Measurements from ENCODE around the gene MTMR10. TPM values are rescaled to one million over a fixed set of nuclear protein-coding genes. Genes with fewer than 3 reads are reported as not detected.

Gene MTMR10
- total RNA-seq, 1 experiment from 2014 or later: 23.2 TPM

- H3K27me3 Mint-ChIP-seq (ENCODE audit: low read depth): no peaks in the 10 kb centered on the region; the same call in 1 of the 2 replicates
- TF ChIP-seq CTCF (conservative IDR thresholded peaks at IDR 0.05): no peak
- no peak overlapping the region for H3K27ac Mint-ChIP-seq
- no peaks in the 10 kb centered on the region for H3K9me3 ChIP-seq (ENCODE audit: control insufficient read depth, low read depth, low read length)
- H2BK15ac ChIP-seq (ENCODE audit: low read depth, low read length): no peak overlapping the region
- no peak overlapping the region for H3K9ac ChIP-seq (ENCODE audit: extremely low read depth, insufficient read length, low read length)
- H4K8ac ChIP-seq (replicated peaks; ENCODE audit: insufficient read length, low read depth, low read length): no peak overlapping the region
- H3T11ph ChIP-seq (ENCODE audit: low read length): no peak overlapping the region
- WGBS (ENCODE audit: extremely low coverage, insufficient read length, low lambda C conversion rate): no CpG with 5 or more reads among the region's 8 CpGs
- H3K4ac ChIP-seq (ENCODE audit: low read depth, low read length): no peak overlapping the region
- H2BK20ac ChIP-seq (ENCODE audit: low read depth, low read length, poor library complexity, severe bottlenecking): no peak overlapping the region
- H3K27ac ChIP-seq (ENCODE audit: insufficient read length, low read depth, low read length): no peak overlapping the region
- no peak overlapping the region for H2BK12ac ChIP-seq (ENCODE audit: insufficient read length, low read depth, low read length)
- no peaks in the 10 kb centered on the region for H3K27me3 ChIP-seq (ENCODE audit: insufficient read depth, low read length)
- no peaks in the 10 kb centered on the region for H3K9me3 Mint-ChIP-seq
- no peak overlapping the region for H4K91ac ChIP-seq (ENCODE audit: insufficient read length, low read depth, low read length)
- no peak overlapping the region for H3K23ac ChIP-seq (ENCODE audit: insufficient read length, low read depth, low read length)
- no peaks in the 10 kb centered on the region for H3K79me1 ChIP-seq (ENCODE audit: insufficient read depth, low read depth, low read length, poor library complexity, severe bottlenecking)
- no peak overlapping the region for H3K4me2 ChIP-seq (ENCODE audit: insufficient read depth, insufficient read length, low read length)
- no peak for DNase-seq
- no peak overlapping the region for H3K18ac ChIP-seq (ENCODE audit: insufficient read length, low read depth, low read length)
- H3K23me2 ChIP-seq (ENCODE audit: insufficient read length, low read depth, low read length, poor library complexity, severe bottlenecking): no peaks in the 10 kb centered on the region
- no peaks in the 10 kb centered on the region for H3K36me3 Mint-ChIP-seq (ENCODE audit: insufficient read depth in 1 of 3, low read depth in 3 of 3)
- H2BK120ac ChIP-seq (ENCODE audit: low read depth, low read length, poor library complexity, severe bottlenecking): no peak overlapping the region
- H3K4me1 Mint-ChIP-seq: peaks cover 28 to 29% of the 10 kb centered on the region in 2 experiments
- no peak overlapping the region for H2AK5ac ChIP-seq (ENCODE audit: insufficient read length, low read length)
- no peak overlapping the region for H3K4me3 Mint-ChIP-seq
- no peak overlapping the region for H3K56ac ChIP-seq (ENCODE audit: insufficient read length, low read depth, low read length)
- no peak overlapping the region for H3K14ac ChIP-seq (ENCODE audit: insufficient read depth, low read length)
- no peak overlapping the region for H2BK5ac ChIP-seq (ENCODE audit: insufficient read length, low read length)
- peaks cover 7% of the 10 kb centered on the region; the same call in 1 of the 2 replicates for H3K4me1 ChIP-seq (ENCODE audit: insufficient read depth, low read length)
- no peaks in the 10 kb centered on the region for H4K20me1 ChIP-seq (ENCODE audit: control insufficient read depth, insufficient read depth, insufficient read length)
- H4K5ac ChIP-seq (ENCODE audit: insufficient read length, low read depth, low read length): no peak overlapping the region
- H2AFZ ChIP-seq (ENCODE audit: low read length): no peak overlapping the region
- no peaks in the 10 kb centered on the region for H3K79me2 ChIP-seq (ENCODE audit: insufficient read depth, low read length)
These were observed 36.6 kb upstream of the MTMR10 start for GRCh38 chr15:31027910-31028578.

Data from H9 (cell line).